HEK293 (cell line): ENCODE measurements around the gene GPR137C.

ENCODE experiments used
- CTCF ChIA-PET: fragments of 350-600 bp; formaldehyde crosslinking; extraction: SDS; loops from one replicate; lab custom pipeline; 2021; ENCODE audit warnings: antibody characterized with exemption; lab: Yijun Ruan, JAX
- POLR2A ChIA-PET: fragments of 300-600 bp; formaldehyde crosslinking; extraction: SDS; loops from one replicate; lab custom pipeline; 2020; ENCODE audit warnings: antibody characterized with exemption, inconsistent platforms; lab: Yijun Ruan, JAX
- H3K27ac ChIP-seq: fragments of 200-500 bp; sonication (Bioruptor generic); 2 replicates; pipeline ENCODE4 v1.5.1; 2014; ENCODE audit warnings: low read depth, low read length, control low read depth, inconsistent platforms; ENCODE audit errors: extremely low read depth
- H3K36me3 ChIP-seq, 2 experiments: fragments of 200-500 bp in 1 of 2; sonication (Bioruptor generic) in 1 of 2; 1 replicate in 1 of 2; 2 replicates in 1 of 2; pipeline ENCODE4 v1.5.1; 2014 to 2017; ENCODE audit warnings: inconsistent platforms in 2 of 2, low read length in 2 of 2; ENCODE audit not compliant: control insufficient read depth in 2 of 2, insufficient read depth in 1 of 2
- H3K4me1 ChIP-seq: fragments of 200-500 bp; sonication (Bioruptor generic); 2 replicates; pipeline ENCODE4 v1.5.1; 2014; ENCODE audit warnings: mild to moderate bottlenecking, low read length, inconsistent platforms; ENCODE audit not compliant: control insufficient read depth, insufficient read depth
- H3K4me3 ChIP-seq: 2 replicates; pipeline ENCODE4 v1.5.1; 2011; ENCODE audit warnings: low read depth, mild to moderate bottlenecking, control low read depth, low read length, moderate library complexity
- H3K9me3 ChIP-seq: fragments of 200-500 bp; sonication (Bioruptor generic); 2 replicates; pipeline ENCODE4 v1.5.1; 2014; ENCODE audit warnings: low read depth, low read length, inconsistent platforms; ENCODE audit not compliant: control insufficient read depth, insufficient read depth
- FEZF1 ChIP-seq: fragments of 450-650 bp; formaldehyde crosslinking; IDR thresholded peaks from 2 replicates; pipeline ENCODE4 v1.5.1; 2016; ENCODE audit warnings: missing biosample characterization, missing genetic modification characterization
- MZF1 ChIP-seq: fragments of 450-650 bp; formaldehyde crosslinking; IDR thresholded peaks from 2 replicates; pipeline ENCODE4 v1.5.1; 2017; ENCODE audit warnings: missing biosample characterization, missing genetic modification characterization, borderline replicate concordance
- PRDM6 ChIP-seq: fragments of 450-650 bp; formaldehyde crosslinking; IDR thresholded peaks from 2 replicates; pipeline ENCODE4 v1.5.1; 2017; ENCODE audit warnings: missing biosample characterization, missing genetic modification characterization
- RBAK ChIP-seq: fragments of 450-650 bp; formaldehyde crosslinking; IDR thresholded peaks from 2 replicates; pipeline ENCODE4 v1.5.1; 2016; ENCODE audit warnings: missing biosample characterization, missing genetic modification characterization
- REST ChIP-seq: fragments of 450-650 bp; formaldehyde crosslinking; IDR thresholded peaks from 2 replicates; pipeline ENCODE4 v1.5.1; 2016; ENCODE audit warnings: missing biosample characterization, missing genetic modification characterization
- WT1 ChIP-seq: fragments of 450-650 bp; formaldehyde crosslinking; IDR thresholded peaks from 2 replicates; pipeline ENCODE4 v1.5.1; 2016; ENCODE audit warnings: missing biosample characterization, missing genetic modification characterization
- YY2 ChIP-seq: fragments of 450-650 bp; formaldehyde crosslinking; IDR thresholded peaks from 2 replicates; pipeline ENCODE4 v1.5.1; 2016; ENCODE audit warnings: missing biosample characterization, missing genetic modification characterization
- ZBTB17 ChIP-seq: fragments of 450-650 bp; formaldehyde crosslinking; IDR thresholded peaks from 2 replicates; pipeline ENCODE4 v1.5.1; 2016; ENCODE audit warnings: missing biosample characterization, missing genetic modification characterization
- ZEB2 ChIP-seq: fragments of 450-650 bp; formaldehyde crosslinking; IDR thresholded peaks from 2 replicates; pipeline ENCODE4 v1.5.1; 2016; ENCODE audit warnings: missing biosample characterization, missing genetic modification characterization
- ZIC2 ChIP-seq: fragments of 450-650 bp; formaldehyde crosslinking; IDR thresholded peaks from 2 replicates; pipeline ENCODE4 v1.5.1; 2016; ENCODE audit warnings: missing biosample characterization, missing genetic modification characterization
- ZNF112 ChIP-seq: fragments of 450-650 bp; formaldehyde crosslinking; IDR thresholded peaks from 2 replicates; pipeline ENCODE4 v1.5.0; 2017; ENCODE audit warnings: missing biosample characterization, missing genetic modification characterization
- ZNF148 ChIP-seq: fragments of 450-650 bp; formaldehyde crosslinking; IDR thresholded peaks from 2 replicates; pipeline ENCODE4 v1.5.0; 2017; ENCODE audit warnings: missing biosample characterization, missing genetic modification characterization, borderline replicate concordance
- ZNF175 ChIP-seq: fragments of 450-650 bp; formaldehyde crosslinking; IDR thresholded peaks from 2 replicates; pipeline ENCODE4 v1.5.1; 2016; ENCODE audit warnings: missing biosample characterization, missing genetic modification characterization
- ZNF184 ChIP-seq: fragments of 450-650 bp; IDR thresholded peaks from 2 replicates; pipeline ENCODE4 v1.5.1; 2018; ENCODE audit warnings: missing biosample characterization, mild to moderate bottlenecking, missing genetic modification characterization
- ZNF2 ChIP-seq: fragments of 450-650 bp; formaldehyde crosslinking; IDR thresholded peaks from 2 replicates; pipeline ENCODE4 v1.5.1; 2016; ENCODE audit warnings: missing biosample characterization, missing genetic modification characterization
- ZNF211 ChIP-seq: fragments of 450-650 bp; formaldehyde crosslinking; IDR thresholded peaks from 2 replicates; pipeline ENCODE4 v1.5.1; 2016; ENCODE audit warnings: low read depth, missing biosample characterization, missing genetic modification characterization
- ZNF214 ChIP-seq: fragments of 450-650 bp; formaldehyde crosslinking; IDR thresholded peaks from 2 replicates; pipeline ENCODE4 v1.5.1; 2017; ENCODE audit warnings: missing biosample characterization, mild to moderate bottlenecking, missing genetic modification characterization, borderline replicate concordance
- ZNF302 ChIP-seq: fragments of 450-650 bp; formaldehyde crosslinking; IDR thresholded peaks from 2 replicates; pipeline ENCODE4 v1.5.1; 2016; ENCODE audit warnings: missing biosample characterization, missing genetic modification characterization, low read depth
- ZNF394 ChIP-seq: fragments of 450-650 bp; formaldehyde crosslinking; IDR thresholded peaks from 2 replicates; pipeline ENCODE4 v1.5.1; 2016; ENCODE audit warnings: missing biosample characterization, missing genetic modification characterization, mild to moderate bottlenecking, moderate library complexity, borderline replicate concordance
- ZNF423 ChIP-seq: fragments of 450-650 bp; formaldehyde crosslinking; IDR thresholded peaks from 2 replicates; pipeline ENCODE4 v1.5.1; 2016; ENCODE audit warnings: missing biosample characterization, missing genetic modification characterization
- ZNF692 ChIP-seq: fragments of 450-650 bp; formaldehyde crosslinking; IDR thresholded peaks from 2 replicates; pipeline ENCODE4 v1.5.1; 2016; ENCODE audit warnings: missing biosample characterization, missing genetic modification characterization
- ZNF707 ChIP-seq: fragments of 450-650 bp; formaldehyde crosslinking; IDR thresholded peaks from 2 replicates; pipeline ENCODE4 v1.5.1; 2016; ENCODE audit warnings: missing biosample characterization, missing genetic modification characterization
- ZNF777 ChIP-seq: fragments of 450-650 bp; formaldehyde crosslinking; IDR thresholded peaks from 2 replicates; pipeline ENCODE4 v1.5.1; 2017; ENCODE audit warnings: missing biosample characterization, missing genetic modification characterization, borderline replicate concordance
- ZNF830 ChIP-seq: fragments of 450-650 bp; IDR thresholded peaks from 2 replicates; pipeline ENCODE4 v1.5.0; 2018; ENCODE audit warnings: missing biosample characterization, missing genetic modification characterization, low read depth, mild to moderate bottlenecking, moderate library complexity
- ZXDB ChIP-seq: fragments of 450-650 bp; formaldehyde crosslinking; IDR thresholded peaks from 2 replicates; pipeline ENCODE4 v1.5.1; 2016; ENCODE audit warnings: missing biosample characterization, missing genetic modification characterization

The GPR137C gene

GRCh38 chr14:52660832-52661231 is 108.2 kb downstream of the GPR137C start (continued):
- no peak for TF ChIP-seq ZNF692 (tag by site-specific recombination)
- no peak for TF ChIP-seq ZNF112

- POLR2A ChIA-PET: no interaction called here
Measured at GRCh38 chr14:52661314-52661713, 108.7 kb downstream of the GPR137C start.

GRCh38 chr14:52663850-52664249 is 111.2 kb downstream of the GPR137C start:
- Histone ChIP-seq H3K36me3 (peaks cover 19 to 43% of the 10 kb centered on the region in 2 experiments), H3K4me1 (no peaks in the 10 kb centered on the region), H3K4me3 (no peak overlapping the region), H3K27ac (no peak overlapping the region), H3K9me3 (no peaks in the 10 kb centered on the region)
- ChIA-PET CTCF (interaction anchor here (0.7 kb wide), 1 partner anchor 31 kb away, joined by 3 read pairs; the partner anchor contains the start of gene ERO1A), POLR2A (no interaction called here)
- TF ChIP-seq ZNF2 (tag by site-specific recombination) (no peak), ZNF830 (tag by site-specific recombination) (no peak), ZNF707 (no peak), MZF1 (tag by site-specific recombination) (no peak), RBAK (tag by site-specific recombination) (no peak), YY2 (tag by site-specific recombination) (no peak), ZNF302 (tag by site-specific recombination) (no peak), ZNF175 (tag by site-specific recombination) (no peak), ZNF184 (no peak), ZNF423 (tag by site-specific recombination) (no peak), PRDM6 (tag by site-specific recombination) (no peak)

More at GRCh38 chr14:52661314-52661713, 108.7 kb downstream of the GPR137C start:
- peaks cover 22 to 45% of the 10 kb centered on the region in 2 experiments for H3K36me3 ChIP-seq
- TF ChIP-seq WT1 (no peak), ZIC2 (no peak), ZNF777 (no peak), ZNF211 (tag by site-specific recombination) (no peak), ZEB2 (tag by site-specific recombination) (no peak), FEZF1 (tag by site-specific recombination) (no peak), ZNF214 (tag by site-specific recombination) (no peak), REST (no peak), ZNF148 (tag by site-specific recombination) (no peak), ZBTB17 (tag by site-specific recombination) (no peak), ZNF394 (tag by site-specific recombination) (no peak), ZXDB (no peak)
- no peaks in the 10 kb centered on the region for H3K9me3 ChIP-seq
- CTCF ChIA-PET: interaction anchor here (0.5 kb wide), 1 partner anchor 28 kb away, joined by 3 read pairs; no protein-coding TSS in a partner anchor
- H3K4me3 ChIP-seq: no peak overlapping the region
- H3K27ac ChIP-seq: no peak overlapping the region
- H3K4me1 ChIP-seq: no peaks in the 10 kb centered on the region
